ENCODE data around the gene NR2C1. TPM values are rescaled to one million over a fixed set of nuclear protein-coding genes. Genes with fewer than 3 reads are reported as not detected.

NR2C1 gene
- total RNA-seq, 2 experiments from 2014 or later = 19.8 to 24.6 TPM

DNA sequence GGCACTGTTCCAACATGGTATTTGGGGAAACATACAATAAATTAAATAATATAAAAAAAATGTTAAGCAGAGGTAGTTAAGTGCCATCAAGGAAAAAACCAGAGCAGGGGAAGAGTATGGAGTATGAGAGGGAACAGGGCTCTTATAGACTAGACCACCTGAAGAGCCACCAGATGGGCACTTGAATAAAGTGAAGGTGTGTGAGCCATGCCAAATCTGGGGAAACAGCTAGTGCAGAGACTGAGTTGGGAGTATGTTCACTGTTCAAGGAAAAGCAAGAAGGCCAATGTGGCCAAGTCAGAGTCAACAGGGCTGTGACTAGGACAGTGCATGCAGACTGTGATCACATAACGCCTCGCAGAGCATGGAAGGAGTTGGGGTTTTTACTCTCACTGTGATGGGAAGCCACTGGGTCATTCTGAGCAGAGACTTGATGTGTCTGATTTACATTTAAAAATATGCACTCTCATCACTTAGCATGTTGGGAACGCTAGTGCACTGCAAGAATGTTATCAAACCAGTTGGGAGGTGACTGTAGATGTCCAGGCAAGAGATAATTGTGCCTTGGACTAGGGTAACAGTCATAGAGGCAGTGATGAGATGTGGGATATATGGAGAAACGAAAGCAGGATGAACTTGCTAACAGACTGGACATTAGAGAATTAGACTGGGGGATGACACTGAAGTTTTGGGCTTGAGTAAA, 95.5 kb downstream of the NR2C1 start:
- DNase-seq = no peak
- H3K9me3 Mint-ChIP-seq = no peaks in the 10 kb centered on the region
- H3K4me3 Mint-ChIP-seq = no peak overlapping the region
- H3K27ac Mint-ChIP-seq = no peak overlapping the region
- intact Hi-C loops (cut with micrococcal nuclease) = no loop called here
- CTCF ChIA-PET = interaction anchor here (0.7 to 1.6 kb wide), 2 partner anchors 8 to 675 kb away, joined by 3 read pairs; no protein-coding TSS in a partner anchor
- H3K27me3 Mint-ChIP-seq (ENCODE audit: low read depth) = no peaks in the 10 kb centered on the region
- peaks cover 3% of the 10 kb centered on the region for H3K36me3 Mint-ChIP-seq (ENCODE audit: low read depth)
- peaks cover 33% of the 10 kb centered on the region for H3K4me1 Mint-ChIP-seq (ENCODE audit: low read depth)

DNA sequence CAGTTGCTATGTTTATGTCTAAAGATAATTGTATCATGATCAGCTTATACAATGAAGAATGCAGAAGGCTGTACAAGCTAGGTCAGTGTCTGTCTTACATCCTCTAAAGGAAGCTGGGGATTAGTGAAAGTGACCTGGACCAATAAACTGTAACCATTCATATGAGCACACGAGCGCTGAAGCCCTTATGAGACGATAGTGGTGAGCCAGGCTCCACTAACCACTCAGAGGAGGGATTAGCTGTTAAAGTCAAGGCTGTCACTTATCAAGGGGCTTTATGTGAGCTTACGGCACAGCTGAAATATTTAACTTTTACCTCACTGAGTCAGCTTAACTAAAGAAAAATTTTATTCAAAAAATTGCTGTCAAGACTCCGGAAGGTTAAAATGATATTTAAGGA, 100.2 kb downstream of the NR2C1 start:
- peaks cover 12% of the 10 kb centered on the region for H3K36me3 Mint-ChIP-seq (ENCODE audit: low read depth)
- H3K27ac Mint-ChIP-seq = no peak overlapping the region
- no peaks in the 10 kb centered on the region for H3K9me3 Mint-ChIP-seq
- H3K4me1 Mint-ChIP-seq (ENCODE audit: low read depth) = peaks cover 7% of the 10 kb centered on the region
- H3K4me3 Mint-ChIP-seq = no peak overlapping the region
- H3K27me3 Mint-ChIP-seq (ENCODE audit: low read depth) = no peaks in the 10 kb centered on the region
- no peak for DNase-seq
- CTCF ChIA-PET = interaction anchor here (0.6 kb wide), 1 partner anchor 25 kb away, joined by 3 read pairs; no protein-coding TSS in a partner anchor
- intact Hi-C loops (cut with micrococcal nuclease) = no loop called here

DNA sequence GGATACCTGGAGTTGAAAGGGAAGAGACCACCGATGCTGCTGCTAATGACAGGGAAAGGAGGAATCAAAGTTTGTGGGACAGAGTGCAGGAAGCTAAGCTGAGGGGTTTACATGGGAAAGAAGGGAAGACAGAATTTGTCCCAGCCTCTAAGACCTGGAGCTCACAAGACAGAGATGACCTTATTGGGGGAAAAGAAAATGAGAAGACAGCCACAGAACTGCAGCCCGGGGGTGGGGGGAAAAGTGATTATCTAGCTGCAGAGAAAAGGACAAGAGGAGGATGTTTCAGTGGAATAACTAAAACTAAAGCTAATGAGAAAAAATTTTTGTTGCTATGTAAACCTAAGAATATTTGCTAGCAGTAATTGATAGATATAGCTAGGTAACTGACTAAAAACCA, 100.6 kb downstream of the NR2C1 start:
- H3K4me3 Mint-ChIP-seq = no peak overlapping the region
- no peaks in the 10 kb centered on the region for H3K27me3 Mint-ChIP-seq (ENCODE audit: low read depth)
- H3K36me3 Mint-ChIP-seq (ENCODE audit: low read depth) = peaks cover 12% of the 10 kb centered on the region
- DNase-seq = no peak
- intact Hi-C loops (cut with micrococcal nuclease) = no loop called here
- H3K27ac Mint-ChIP-seq = no peak overlapping the region
- no peaks in the 10 kb centered on the region for H3K9me3 Mint-ChIP-seq
- peaks cover 3% of the 10 kb centered on the region for H3K4me1 Mint-ChIP-seq (ENCODE audit: low read depth)
- CTCF ChIA-PET = no interaction called here

DNA sequence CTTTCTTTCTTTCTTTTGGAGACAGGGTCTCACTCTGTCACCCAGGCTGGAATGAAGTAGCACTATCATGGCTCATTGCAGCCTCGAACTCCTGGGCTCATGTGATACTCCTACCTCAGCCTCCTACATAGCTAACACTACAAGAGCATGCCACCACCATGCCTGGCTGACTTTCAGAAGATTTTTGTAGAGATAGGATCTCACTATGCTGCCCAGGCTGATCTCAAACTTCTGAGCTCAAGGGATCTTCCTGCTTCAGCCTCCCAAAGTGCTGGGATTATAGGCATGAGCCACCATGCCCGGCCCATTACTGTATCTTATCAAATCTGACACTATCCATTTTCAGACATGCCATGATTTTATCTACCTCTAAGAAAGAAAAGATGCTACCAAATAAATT, 101.5 kb downstream of the NR2C1 start:
- CTCF ChIA-PET = no interaction called here
- Mint-ChIP-seq H3K4me1 (ENCODE audit: low read depth) (peaks cover 2% of the 10 kb centered on the region), H3K9me3 (no peaks in the 10 kb centered on the region), H3K36me3 (ENCODE audit: low read depth) (peaks cover 15% of the 10 kb centered on the region), H3K27ac (no peak overlapping the region), H3K27me3 (ENCODE audit: low read depth) (no peaks in the 10 kb centered on the region), H3K4me3 (no peak overlapping the region)
- intact Hi-C loops (cut with micrococcal nuclease) = no loop called here
- no peak for DNase-seq

DNA sequence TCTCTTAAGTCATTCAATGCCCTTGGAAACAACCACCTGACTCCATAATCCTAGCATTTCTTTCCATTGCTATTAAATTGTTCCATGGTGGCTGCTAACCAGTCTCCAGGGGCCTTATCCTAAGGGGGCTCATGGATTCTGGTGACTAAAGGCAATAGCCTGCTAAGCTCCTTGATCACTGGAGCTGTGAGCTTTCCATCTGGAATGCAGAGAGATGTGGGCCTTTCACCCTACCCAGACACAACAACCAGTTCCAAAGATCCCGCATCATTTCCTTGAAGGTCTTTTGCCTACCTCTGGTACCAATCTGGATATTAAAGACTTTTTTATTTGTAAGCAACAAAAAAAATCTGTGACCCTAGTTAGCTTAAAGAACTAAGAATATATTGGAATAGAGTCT, 102.9 kb downstream of the NR2C1 start:
- H3K36me3 Mint-ChIP-seq (ENCODE audit: low read depth) = peaks cover 15% of the 10 kb centered on the region
- CTCF ChIA-PET = interaction anchor here (0.6 to 1.3 kb wide), 4 partner anchors 31 to 539 kb away, joined by 3 to 4 read pairs (median 4); partner anchors contain the start of gene NR2C1
- H3K27ac Mint-ChIP-seq = no peak overlapping the region
- H3K27me3 Mint-ChIP-seq (ENCODE audit: low read depth) = no peaks in the 10 kb centered on the region
- no peak overlapping the region for H3K4me3 Mint-ChIP-seq
- intact Hi-C loops (cut with micrococcal nuclease) = no loop called here
- no peaks in the 10 kb centered on the region for H3K4me1 Mint-ChIP-seq (ENCODE audit: low read depth)
- DNase-seq = no peak
- no peaks in the 10 kb centered on the region for H3K9me3 Mint-ChIP-seq

Other genes starting within 250 kb of the NR2C1 start
- 100 to 1,000 TPM; 147 to 160 TPM for gene NDUFA12, start 69.9 kb downstream of the NR2C1 start, total RNA-seq
- gene FGD6, start 143.8 kb upstream of the NR2C1 start, total RNA-seq = 1 to 10 TPM; 2.0 TPM
- 10 to 100 TPM; 41.3 to 42.5 TPM for gene VEZT, start 144.2 kb upstream of the NR2C1 start, total RNA-seq